ENCODE data around the gene NFASC.

DNA sequence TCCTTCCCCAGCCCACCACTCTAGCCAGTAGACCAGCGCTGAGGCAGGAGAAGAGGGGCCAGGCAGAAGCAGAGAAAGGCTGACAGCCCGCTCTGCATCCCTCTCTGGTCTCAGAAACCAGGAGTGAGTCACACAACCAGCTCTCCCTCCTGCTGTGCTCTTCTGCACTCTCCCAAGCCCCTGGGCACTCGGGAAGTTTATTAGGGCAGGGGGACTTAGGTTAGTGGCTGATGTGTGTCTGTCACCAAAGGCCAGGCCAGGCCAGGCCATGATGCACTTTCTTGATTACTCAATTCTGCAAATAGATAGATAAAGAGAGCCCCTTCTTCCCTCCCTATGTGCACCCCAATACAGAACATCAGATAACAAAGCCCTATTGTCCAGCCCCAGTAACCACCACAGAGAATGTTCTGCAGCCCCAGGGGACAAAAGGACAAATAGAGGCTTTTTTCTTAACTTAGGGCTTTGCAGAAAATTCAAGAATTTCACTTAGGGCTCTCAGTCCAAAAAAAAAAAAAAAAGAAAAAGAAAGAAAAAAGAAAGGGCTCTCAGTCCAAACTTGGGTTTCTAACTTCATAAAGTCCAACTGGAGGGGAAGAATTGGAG lies 119.5 kb downstream of the NFASC start:
- TF ChIP-seq CTCF (IDR thresholded peaks at IDR 0.05; ENCODE audit: low read depth, low read length, poor library complexity, severe bottlenecking) (no peak), EZH2phosphoT487 (IDR thresholded peaks at IDR 0.05; ENCODE audit: borderline replicate concordance, low read length) (no peak)
